Renal cortical epithelial cell (primary cell): Measurements from ENCODE around the gene HBD. TPM values are rescaled to one million over a fixed set of nuclear protein-coding genes. Genes with fewer than 3 reads are reported as not detected.

Experiments
- DNase-seq: peaks from one replicate; pipeline ENCODE4 v3.0.0-alpha.2; 2011; ENCODE audit warnings: low read depth
- total RNA-seq: library from RNA; depleted of rRNA; stranded (reverse); fragments of >200 nt; gene quantifications from 2 replicates; pipeline ENCODE4 v1.2.3, GENCODE V29; 2014

Gene HBD
- total RNA-seq, 1 donor from 2014 or later: not detected

- DNase-seq: no peak
Measured at GRCh38 chr11:5188201-5188600, 46.1 kb downstream of the HBD start.

Other genes with a start within 250 kb of the HBD start
- gene OR51L1, start 239.6 kb downstream of the HBD start, total RNA-seq: not detected in 2 replicates
- not detected in 2 replicates for gene OR52J3, start 188.0 kb downstream of the HBD start, total RNA-seq
- gene OR52E2, start 174.9 kb downstream of the HBD start, total RNA-seq: not detected in 2 replicates
- gene OR52E1, start 164.9 kb downstream of the HBD start, total RNA-seq: not detected in 2 replicates
- not detected in 2 replicates for gene OR52A5, start 96.1 kb downstream of the HBD start, total RNA-seq
- gene OR52A1, start 79.7 kb downstream of the HBD start, total RNA-seq: not detected in 2 replicates
- gene OR51V1, start 33.8 kb downstream of the HBD start, total RNA-seq: not detected in 2 replicates
- not detected in 2 replicates for gene HBB, start 7.4 kb downstream of the HBD start, total RNA-seq
- gene HBG1, start 15.4 kb upstream of the HBD start, total RNA-seq: not detected in 2 replicates
- not detected in 2 replicates for gene HBG2, start 20.3 kb upstream of the HBD start, total RNA-seq
- gene HBE1, start 35.5 kb upstream of the HBD start, total RNA-seq: not detected in 2 replicates
- not detected in 2 replicates for gene OR51B4, start 67.5 kb upstream of the HBD start, total RNA-seq
- not detected in 2 replicates for gene OR51B2, start 89.8 kb upstream of the HBD start, total RNA-seq
- gene OR51B5, start 109.0 kb upstream of the HBD start, total RNA-seq: 0.15 TPM in 1 of 2 replicates, not detected in the other
- gene OR51B6, start 117.0 kb upstream of the HBD start, total RNA-seq: not detected in 2 replicates
- gene OR51M1, start 149.3 kb upstream of the HBD start, total RNA-seq: not detected in 2 replicates
- not detected in 2 replicates for gene OR51Q1, start 187.6 kb upstream of the HBD start, total RNA-seq
- gene OR51I1, start 207.0 kb upstream of the HBD start, total RNA-seq: 0.20 TPM in 1 of 2 replicates, not detected in the other
- gene OR51I2, start 214.8 kb upstream of the HBD start, total RNA-seq: not detected in 2 replicates